Activated CD8-positive, alpha-beta memory T cell treated with anti-CD3 and anti-CD28 coated beads, Interleukin-2, amount 50 U/mL, for 1 hour (primary cell): ENCODE measurements around the gene PCDHA1.

ENCODE experiments used
- DNase-seq: peaks from one replicate; pipeline ENCODE4 v3.0.0-alpha.2; 2020; ENCODE audit errors: extremely low read depth

The PCDHA1 gene

DNA sequence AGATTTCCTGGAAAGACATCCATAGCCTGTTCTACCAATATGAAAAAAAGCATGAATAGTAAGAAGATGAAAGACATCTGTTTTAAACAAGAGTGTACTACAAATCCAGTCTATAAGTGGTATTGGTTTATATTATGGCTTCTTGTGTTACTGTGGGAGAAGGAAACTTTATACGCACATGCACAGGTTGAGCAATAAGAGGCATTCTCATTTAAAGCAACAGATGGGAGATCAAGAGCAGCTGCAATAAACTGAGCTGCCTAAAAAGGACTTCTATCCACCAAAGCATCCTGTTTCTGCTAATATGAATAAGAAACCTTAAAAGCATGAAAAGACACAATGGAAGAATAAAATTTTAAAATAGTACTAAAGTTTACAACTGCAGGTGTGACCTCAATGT lies 256.6 kb downstream of the PCDHA1 start:
- no peak for DNase-seq

DNA sequence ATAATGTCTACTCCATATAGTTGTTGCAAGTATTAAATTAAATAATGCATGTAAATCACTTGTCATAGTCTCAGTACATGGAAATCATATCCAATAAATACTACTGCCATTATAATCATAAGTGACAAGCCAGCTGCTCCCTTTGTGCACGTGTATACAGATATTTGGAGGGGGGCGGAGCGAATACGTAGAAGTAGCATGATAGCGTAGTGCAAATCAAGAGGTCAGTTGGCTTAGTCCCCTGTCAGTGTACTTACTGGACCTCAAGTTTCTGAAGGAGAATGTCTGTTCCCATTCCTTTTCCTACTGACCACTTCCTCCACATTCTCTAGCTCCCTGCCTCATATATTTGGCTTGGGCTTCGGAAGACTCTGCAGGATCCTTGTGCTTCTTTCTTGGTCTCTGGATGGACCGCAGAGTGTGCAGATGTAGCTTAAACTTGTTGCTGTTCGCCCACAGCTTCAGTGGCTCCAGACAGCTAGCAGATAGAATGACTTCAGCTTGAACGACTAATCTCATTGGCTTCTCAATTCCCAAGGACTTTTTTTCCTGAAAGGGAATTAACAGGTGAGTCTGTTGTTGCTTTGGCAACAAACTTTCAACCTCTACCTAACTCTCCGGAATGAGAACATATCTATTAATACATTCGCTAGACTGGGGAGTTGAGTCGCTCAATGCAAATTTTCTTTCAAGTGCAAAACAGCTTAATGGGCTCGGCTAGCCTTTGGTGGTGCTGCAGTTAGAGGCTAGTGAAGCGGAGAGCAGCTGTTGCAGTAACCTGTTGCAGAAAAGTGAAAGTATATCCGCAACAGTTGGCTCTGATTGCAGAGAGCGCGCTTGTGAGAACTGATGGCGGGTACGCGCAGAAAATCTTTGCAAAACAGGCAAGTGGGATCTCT lies 264.9 kb downstream of the PCDHA1 start, which contains the start of gene PCDHB1:
TSS of gene PCDHB1 (plus strand) at position 753 of the 899 bp plus-strand sequence. CDS start at position 850, 97 bp downstream.
- no peak for DNase-seq

DNA sequence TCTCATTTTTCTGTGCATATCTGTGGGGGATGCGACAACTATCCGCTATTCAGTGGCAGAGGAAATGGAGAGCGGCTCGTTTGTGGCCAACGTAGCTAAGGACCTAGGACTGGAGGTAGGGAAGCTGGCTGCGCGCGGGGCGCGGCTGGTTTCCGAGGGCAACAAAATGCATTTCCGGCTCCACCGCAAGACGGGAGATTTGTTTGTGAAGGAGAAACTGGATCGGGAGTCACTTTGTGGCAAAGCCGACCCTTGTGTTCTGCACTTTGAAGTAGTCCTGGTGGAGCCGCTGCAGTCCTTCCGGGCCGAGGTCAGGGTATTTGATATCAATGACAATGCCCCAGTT lies 265.6 kb downstream of the PCDHA1 start:
- DNase-seq: no peak
